SU-DHL-6 (cell line): Measurements from ENCODE around the gene CDKN2B.

Experiments used
- H2AFZ ChIP-seq: fragments of 200-600 bp; sonication (generic); 2 replicates; pipeline ENCODE4 v1.6.1; 2014; ENCODE audit warnings: low read depth, mild to moderate bottlenecking, moderate library complexity, mixed read lengths, antibody characterized with exemption, low read length; ENCODE audit not compliant: severe bottlenecking
- H3F3A ChIP-seq: fragments of 200-600 bp; shearing (Covaris generic); 2 replicates; pipeline ENCODE4 v1.6.0; 2016; ENCODE audit warnings: antibody characterized with exemption, mild to moderate bottlenecking; ENCODE audit not compliant: insufficient read depth
- H3K27ac ChIP-seq: fragments of 200-600 bp; sonication (generic); 2 replicates; pipeline ENCODE4 v1.5.1; 2016; ENCODE audit warnings: low read depth, mild to moderate bottlenecking, low read length, moderate library complexity, mixed read lengths
- H3K27me3 ChIP-seq: fragments of 200-600 bp; sonication (generic), shearing (Covaris generic); 2 replicates; pipeline ENCODE4 v1.6.0; 2014; ENCODE audit warnings: mild to moderate bottlenecking, low read length
- H3K36me3 ChIP-seq: fragments of 200-600 bp; sonication (generic); 2 replicates; pipeline ENCODE4 v1.6.1; 2014; ENCODE audit warnings: mild to moderate bottlenecking, low read length, mixed read lengths
- H3K4me2 ChIP-seq: fragments of 300-600, 200-600 bp; shearing (Covaris generic), sonication (generic); 2 replicates; pipeline ENCODE4 v1.6.0; 2014; ENCODE audit warnings: low read length, low read depth, mild to moderate bottlenecking; ENCODE audit not compliant: poor library complexity, severe bottlenecking
- H3K4me3 ChIP-seq: fragments of 200-600 bp; sonication (generic); 2 replicates; pipeline ENCODE4 v1.5.1; 2014; ENCODE audit warnings: antibody characterized with exemption, low read length, mild to moderate bottlenecking, mixed read lengths; ENCODE audit not compliant: insufficient read depth, poor library complexity, severe bottlenecking
- H3K79me2 ChIP-seq: fragments of 200-600 bp; sonication (generic); 2 replicates; pipeline ENCODE4 v1.6.1; 2014; ENCODE audit warnings: mild to moderate bottlenecking, low read length, moderate library complexity; ENCODE audit not compliant: insufficient read depth
- H3K9ac ChIP-seq: fragments of 200-600 bp; sonication (generic); 2 replicates; pipeline ENCODE4 v1.7.0; 2014; ENCODE audit warnings: mild to moderate bottlenecking, low read length
- H3K9me2 ChIP-seq: fragments of 200-600 bp; sonication (generic); replicated peaks from 2 replicates; pipeline ENCODE4 v1.6.1; 2014; ENCODE audit warnings: low read length; ENCODE audit not compliant: insufficient read depth
- H3K9me3 ChIP-seq: fragments of 200-600 bp; sonication (generic); 2 replicates; pipeline ENCODE4 v1.6.1; 2014; ENCODE audit warnings: low read length, mixed read lengths; ENCODE audit not compliant: insufficient read depth
- H4K20me1 ChIP-seq: fragments of 200-600 bp; sonication (generic); 2 replicates; pipeline ENCODE4 v1.6.1; 2014; ENCODE audit warnings: low read depth, mild to moderate bottlenecking, antibody characterized with exemption, low read length, moderate library complexity, mixed read lengths
- EZH2phosphoT487 ChIP-seq: fragments of 200-600 bp; sonication (generic), shearing (Covaris generic); conservative IDR thresholded peaks from 2 replicates; pipeline ENCODE4 v1.6.1; 2018; ENCODE audit warnings: mild to moderate bottlenecking, antibody characterized with exemption, low read length, moderate library complexity, mixed read lengths
- TF ChIP-seq, protein P1 (sequence below): fragments of 200-600 bp; sonication (generic); IDR thresholded peaks from one replicate; pipeline ENCODE4 v1.5.1; 2017; ENCODE audit warnings: antibody characterized with exemption, mild to moderate bottlenecking, low read length, moderate library complexity; ENCODE audit not compliant: insufficient read depth, poor library complexity, severe bottlenecking

CDKN2B gene

DNA sequence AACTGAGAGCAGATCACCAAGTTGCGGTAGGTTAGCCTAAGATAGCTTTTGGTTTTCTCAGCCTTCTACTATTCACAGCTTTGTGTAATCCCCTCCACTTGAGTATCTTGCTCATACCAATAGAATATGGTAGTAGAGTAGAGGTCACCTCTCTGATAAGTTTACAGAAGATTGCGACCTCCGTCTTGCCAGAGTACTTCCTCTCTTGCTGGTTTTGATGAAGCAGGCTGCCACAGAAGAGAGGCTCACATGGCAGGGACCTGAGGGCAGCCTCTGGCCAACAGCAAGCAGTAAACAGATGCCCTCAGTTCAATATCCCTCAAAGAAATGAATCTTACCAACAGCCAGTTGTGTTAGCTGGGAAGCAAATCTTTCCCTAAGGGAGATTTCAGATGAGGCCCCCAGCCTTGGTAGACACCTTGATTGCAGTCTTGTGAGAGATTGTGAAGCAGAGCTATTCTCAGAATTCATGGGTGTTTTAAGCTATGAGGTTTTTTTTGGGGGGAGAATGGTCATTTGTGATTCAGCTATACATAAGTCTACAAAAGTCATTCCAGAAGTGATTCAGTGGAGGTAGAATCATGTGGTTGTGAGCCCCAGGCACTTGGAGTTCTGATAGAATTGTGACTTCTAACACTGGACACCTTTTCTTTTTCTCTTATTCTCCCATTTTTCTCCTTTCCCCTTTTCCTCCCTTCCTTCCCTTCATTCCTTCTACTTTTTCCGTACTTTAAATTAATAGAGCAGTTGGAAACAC lies 22.7 kb upstream of the CDKN2B start:
- Histone ChIP-seq H3K79me2 (no peaks in the 10 kb centered on the region), H2AFZ (no peak overlapping the region), H3K4me3 (no peak overlapping the region), H3K9me2 (no peaks in the 10 kb centered on the region), H3K9me3 (no peaks in the 10 kb centered on the region), H3K27me3 (no peaks in the 10 kb centered on the region), H3K27ac (no peak overlapping the region), H3K9ac (no peak overlapping the region), H3K4me2 (no peak overlapping the region), H3K36me3 (no peaks in the 10 kb centered on the region), H3F3A (no peaks in the 10 kb centered on the region), H4K20me1 (no peaks in the 10 kb centered on the region)
- no peak for TF ChIP-seq EZH2phosphoT487
- TF ChIP-seq, protein P1, sequence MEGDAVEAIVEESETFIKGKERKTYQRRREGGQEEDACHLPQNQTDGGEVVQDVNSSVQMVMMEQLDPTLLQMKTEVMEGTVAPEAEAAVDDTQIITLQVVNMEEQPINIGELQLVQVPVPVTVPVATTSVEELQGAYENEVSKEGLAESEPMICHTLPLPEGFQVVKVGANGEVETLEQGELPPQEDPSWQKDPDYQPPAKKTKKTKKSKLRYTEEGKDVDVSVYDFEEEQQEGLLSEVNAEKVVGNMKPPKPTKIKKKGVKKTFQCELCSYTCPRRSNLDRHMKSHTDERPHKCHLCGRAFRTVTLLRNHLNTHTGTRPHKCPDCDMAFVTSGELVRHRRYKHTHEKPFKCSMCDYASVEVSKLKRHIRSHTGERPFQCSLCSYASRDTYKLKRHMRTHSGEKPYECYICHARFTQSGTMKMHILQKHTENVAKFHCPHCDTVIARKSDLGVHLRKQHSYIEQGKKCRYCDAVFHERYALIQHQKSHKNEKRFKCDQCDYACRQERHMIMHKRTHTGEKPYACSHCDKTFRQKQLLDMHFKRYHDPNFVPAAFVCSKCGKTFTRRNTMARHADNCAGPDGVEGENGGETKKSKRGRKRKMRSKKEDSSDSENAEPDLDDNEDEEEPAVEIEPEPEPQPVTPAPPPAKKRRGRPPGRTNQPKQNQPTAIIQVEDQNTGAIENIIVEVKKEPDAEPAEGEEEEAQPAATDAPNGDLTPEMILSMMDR: no peak

DNA sequence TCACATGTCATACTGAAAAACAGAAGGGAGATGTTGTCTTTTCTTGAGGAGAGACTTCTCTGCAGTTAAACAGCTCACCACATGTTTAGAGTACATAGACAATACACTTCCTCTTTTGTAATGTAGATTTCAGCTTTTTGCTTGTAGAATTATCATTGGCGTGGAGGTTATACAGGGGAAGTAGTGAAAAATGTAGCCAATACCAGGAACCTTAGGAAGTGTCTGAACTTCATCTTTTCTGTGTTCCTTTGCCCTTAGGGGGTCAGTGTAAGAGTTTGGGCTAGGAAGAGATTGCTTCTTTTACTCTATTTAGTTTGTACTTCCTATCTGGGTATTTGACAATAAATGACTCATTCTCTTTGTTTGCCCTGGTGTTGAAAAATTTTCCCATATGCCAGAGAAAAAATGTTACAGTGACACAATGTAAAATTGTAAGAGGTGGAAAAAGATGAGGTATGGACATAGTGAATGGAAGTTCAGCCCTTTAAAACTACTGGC lies 21.0 kb upstream of the CDKN2B start:
- Histone ChIP-seq H3K9me2 (no peaks in the 10 kb centered on the region), H3K79me2 (no peaks in the 10 kb centered on the region), H2AFZ (peak overlapping the region; percentile 39), H4K20me1 (no peaks in the 10 kb centered on the region), H3K27me3 (no peaks in the 10 kb centered on the region), H3F3A (no peaks in the 10 kb centered on the region), H3K9me3 (no peaks in the 10 kb centered on the region), H3K27ac (no peak overlapping the region), H3K4me3 (no peak overlapping the region), H3K9ac (no peak overlapping the region), H3K4me2 (peak overlapping the region; percentile 21), H3K36me3 (no peaks in the 10 kb centered on the region)
- TF ChIP-seq, protein P1: no peak
- TF ChIP-seq EZH2phosphoT487: no peak

DNA sequence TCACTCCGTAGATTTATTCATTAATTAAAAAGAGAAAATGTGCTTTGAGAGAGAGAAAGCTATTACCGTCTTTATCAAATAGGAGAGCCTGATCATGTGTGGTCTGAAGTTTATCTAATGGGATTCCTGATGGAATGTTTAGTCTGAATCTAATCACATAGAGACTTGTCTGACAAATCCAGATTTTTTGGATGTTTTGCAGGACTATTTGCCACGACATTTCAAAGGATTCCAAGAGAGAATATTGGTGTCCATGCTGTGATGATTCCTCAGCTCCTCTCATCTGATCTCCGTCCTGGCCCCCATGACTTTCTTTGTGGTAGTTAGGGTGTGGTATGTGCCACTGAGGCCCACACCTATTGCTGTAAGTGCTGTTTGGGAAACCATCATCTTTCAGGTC lies 20.1 kb upstream of the CDKN2B start:
- no peaks in the 10 kb centered on the region; the same call in 1 of the 2 replicates for H3K79me2 ChIP-seq
- H3K4me2 ChIP-seq: no peak overlapping the region

More for the DNA sequence above, 20.1 kb upstream of the CDKN2B start:
- Histone ChIP-seq H3K9me2 (no peaks in the 10 kb centered on the region), H3K27me3 (no peaks in the 10 kb centered on the region), H4K20me1 (no peaks in the 10 kb centered on the region), H3K9me3 (no peaks in the 10 kb centered on the region), H3K27ac (no peak overlapping the region), H3F3A (no peaks in the 10 kb centered on the region), H3K36me3 (no peaks in the 10 kb centered on the region), H3K9ac (no peak overlapping the region), H3K4me3 (no peak overlapping the region), H2AFZ (no peak overlapping the region)
- TF ChIP-seq, protein P1: no peak
- TF ChIP-seq EZH2phosphoT487: no peak
